Psoas muscle (tissue), 8 donors: Measurements from ENCODE around the gene FUS. TPM values are rescaled to one million over a fixed set of nuclear protein-coding genes. Genes with fewer than 3 reads are reported as not detected.
"Not testable (repeated sequence)": the region's sequence is repeated elsewhere in the genome, so short reads cannot be mapped to it uniquely, and the experiment has no call there.

Source experiments
- ATAC-seq, 4 donors: fragments of 200-7000 bp; cut with Tn5 transposase; one replicate each; pipeline ENCODE4 v1.9.1; 2020; ENCODE audit warnings: moderate library complexity in 3 of 4, mild to moderate bottlenecking in 2 of 4
- DNase-seq, 2 donors: peaks; one replicate each; pipeline ENCODE4 v3.0.0-alpha.2; 2020
- H3K27ac ChIP-seq: fragments of 200-600 bp; one replicate; pipeline ENCODE4 v1.8.0; 2022
- H3K27me3 ChIP-seq, 3 donors: fragments of 200-600 bp in 1 of 3; one replicate each; pipeline versions ENCODE4 v1.6.1 to v1.8.0; 2013 to 2022; ENCODE audit warnings: low read length in 2 of 3, mild to moderate bottlenecking in 2 of 3, moderate library complexity in 1 of 3; ENCODE audit not compliant: insufficient read depth in 3 of 3
- H3K36me3 ChIP-seq, 2 donors: fragments of 200-600 bp in 1 of 2; one replicate each; pipeline versions ENCODE4 v1.6.1 to v1.8.0; 2013 to 2022; ENCODE audit warnings: low read depth in 1 of 2, mild to moderate bottlenecking in 1 of 2, moderate library complexity in 1 of 2; ENCODE audit not compliant: insufficient read depth in 1 of 2
- H3K4me1 ChIP-seq: fragments of 200-600 bp; one replicate; pipeline ENCODE4 v1.8.0; 2022
- H3K4me3 ChIP-seq: fragments of 200-600 bp; one replicate; pipeline ENCODE4 v1.8.0; 2022; ENCODE audit warnings: mild to moderate bottlenecking
- H3K9me3 ChIP-seq: fragments of 200-600 bp; one replicate; pipeline ENCODE4 v1.8.0; 2022
- WGBS, 3 donors: extraction: QIAGEN DNeasy Blood & Tissue Kit; methylation state at CpG; one replicate each; pipeline versions ENCODE4 v1.1.6 to v1.1.7; 2013; 5-methylcytosine and 5-hydroxymethylcytosine counted together
- intact Hi-C, 2 donors: fragments of 100-400 bp; cut with DNase I; formaldehyde crosslinking; loops; one replicate each; pipeline versions ENCODE4 v1.11.0 to v1.14.2; 2022
- polyA plus RNA-seq, 3 donors: library from polyadenylated mRNA; stranded (reverse); fragments of 200-250 nt; gene quantifications; one replicate each; pipeline ENCODE4 v1.2.3, GENCODE V29; 2013
- total RNA-seq, 4 donors: library from RNA; stranded (reverse); fragmentation: NEBNext Ultra II Directional in 2 of 4; extraction: Animal tissue kit (Norgen Biotek cat#: 25700) in 2 of 4; gene quantifications; one replicate each; pipeline versions ENCODE4 v1.2.1 to v1.2.4, GENCODE V29; 2021 to 2023
- TF ChIP-seq, protein P1 (sequence below): fragments of 200-600 bp; IDR thresholded peaks from one replicate; pipeline ENCODE4 v1.8.0; 2022; ENCODE audit warnings: antibody characterized with exemption
- donor health status: healthy with polysubstance abuse.
- donor health status: DM: no; HTN: no; CAD: no; lungs with moderate emphysema.
- donor health status: Bipolar disorder and iron deficiency.
- donor health status: healthy.
- donor health status: DM: yes; HTN: yes; CAD: no.
- donor health status: DM: no; HTN: no; CAD: no.
- donor health status: DM: no; HTN: no; CAD: no.
- donor health status: DM: yes; HTN: yes; CAD: no.

FUS gene
- total and polyA plus RNA-seq, 7 donors, result 117 to 246 (median 159) TPM

DNA sequence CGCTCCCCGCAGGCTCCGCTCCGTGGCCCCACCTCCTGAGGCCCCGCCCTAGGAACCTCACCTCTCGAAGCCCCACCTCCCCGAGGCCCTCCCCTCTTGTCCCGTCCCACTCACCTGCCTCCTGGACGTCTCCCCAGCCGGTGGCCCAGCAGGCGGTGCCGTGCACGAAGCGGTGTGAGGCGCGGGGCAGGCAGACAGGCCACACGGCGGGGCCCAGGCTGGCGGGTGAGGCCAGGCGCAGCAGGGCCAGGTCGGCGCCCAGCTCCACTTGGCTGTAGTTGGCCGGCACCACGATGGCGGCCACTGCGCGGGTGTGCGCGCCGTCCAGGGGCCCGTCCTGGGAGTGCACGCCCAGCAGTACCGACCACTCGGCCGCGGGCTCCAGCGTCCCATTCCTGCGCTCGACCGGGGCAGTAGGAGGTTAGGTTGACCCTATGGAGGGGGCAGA, 31.6 kb upstream of the FUS start:
- no peak for DNase-seq
- intact Hi-C loops, result loop anchor here in 1 of 2 donors (5.0 kb wide), 1 partner anchor 161 kb away; the partner anchor contains the start of gene HSD3B7
- Histone ChIP-seq H3K36me3 (no peaks in the 10 kb centered on the region), H3K27ac (no peak overlapping the region), H3K4me3 (no peak overlapping the region), H3K27me3 (peaks cover 0 to 5% (median 5%) of the 10 kb centered on the region in 3 donors), H3K9me3 (no peaks in the 10 kb centered on the region), H3K4me1 (no peaks in the 10 kb centered on the region)
- ATAC-seq, result no peak
- TF ChIP-seq, protein P1, sequence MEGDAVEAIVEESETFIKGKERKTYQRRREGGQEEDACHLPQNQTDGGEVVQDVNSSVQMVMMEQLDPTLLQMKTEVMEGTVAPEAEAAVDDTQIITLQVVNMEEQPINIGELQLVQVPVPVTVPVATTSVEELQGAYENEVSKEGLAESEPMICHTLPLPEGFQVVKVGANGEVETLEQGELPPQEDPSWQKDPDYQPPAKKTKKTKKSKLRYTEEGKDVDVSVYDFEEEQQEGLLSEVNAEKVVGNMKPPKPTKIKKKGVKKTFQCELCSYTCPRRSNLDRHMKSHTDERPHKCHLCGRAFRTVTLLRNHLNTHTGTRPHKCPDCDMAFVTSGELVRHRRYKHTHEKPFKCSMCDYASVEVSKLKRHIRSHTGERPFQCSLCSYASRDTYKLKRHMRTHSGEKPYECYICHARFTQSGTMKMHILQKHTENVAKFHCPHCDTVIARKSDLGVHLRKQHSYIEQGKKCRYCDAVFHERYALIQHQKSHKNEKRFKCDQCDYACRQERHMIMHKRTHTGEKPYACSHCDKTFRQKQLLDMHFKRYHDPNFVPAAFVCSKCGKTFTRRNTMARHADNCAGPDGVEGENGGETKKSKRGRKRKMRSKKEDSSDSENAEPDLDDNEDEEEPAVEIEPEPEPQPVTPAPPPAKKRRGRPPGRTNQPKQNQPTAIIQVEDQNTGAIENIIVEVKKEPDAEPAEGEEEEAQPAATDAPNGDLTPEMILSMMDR, result no peak
- WGBS, 3 donors, result 16 to 24% (median 17%) methylated on average over 36 to 40 of the region's 40 CpGs

DNA sequence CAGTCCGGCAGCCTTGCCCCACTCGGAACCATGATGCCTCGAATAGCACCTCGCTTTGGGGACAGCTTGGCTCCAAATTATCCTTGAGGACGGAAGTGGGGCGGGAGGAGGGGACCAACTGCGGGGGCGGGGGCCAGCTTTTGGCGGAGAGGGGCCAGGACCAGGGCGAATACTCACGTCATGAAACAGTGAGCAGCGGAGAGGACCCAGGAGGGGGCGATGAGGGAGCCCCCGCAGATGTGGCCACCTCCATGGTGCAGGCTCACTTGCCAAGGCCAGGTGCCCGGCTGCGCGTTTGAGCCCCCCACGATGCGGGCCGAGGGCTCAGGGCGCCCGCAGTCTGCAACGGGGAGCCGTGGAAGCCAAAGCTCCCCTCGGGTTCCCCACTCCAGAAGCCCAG, 31.0 kb upstream of the FUS start:
- ATAC-seq, result no peak
- intact Hi-C loops, result loop anchor here in 1 of 2 donors (5.0 kb wide), 1 partner anchor 162 kb away; the partner anchor contains the start of gene HSD3B7
- no peak for DNase-seq
- TF ChIP-seq, protein P1, result no peak
- Histone ChIP-seq H3K36me3 (no peaks in the 10 kb centered on the region), H3K27ac (no peak overlapping the region), H3K27me3 (peaks cover 0 to 5% (median 5%) of the 10 kb centered on the region in 3 donors), H3K9me3 (no peaks in the 10 kb centered on the region), H3K4me1 (no peaks in the 10 kb centered on the region), H3K4me3 (no peak overlapping the region)
- WGBS, 3 donors, result 73 to 81% (median 76%) methylated on average over 24 to 25 of the region's 25 CpGs

DNA sequence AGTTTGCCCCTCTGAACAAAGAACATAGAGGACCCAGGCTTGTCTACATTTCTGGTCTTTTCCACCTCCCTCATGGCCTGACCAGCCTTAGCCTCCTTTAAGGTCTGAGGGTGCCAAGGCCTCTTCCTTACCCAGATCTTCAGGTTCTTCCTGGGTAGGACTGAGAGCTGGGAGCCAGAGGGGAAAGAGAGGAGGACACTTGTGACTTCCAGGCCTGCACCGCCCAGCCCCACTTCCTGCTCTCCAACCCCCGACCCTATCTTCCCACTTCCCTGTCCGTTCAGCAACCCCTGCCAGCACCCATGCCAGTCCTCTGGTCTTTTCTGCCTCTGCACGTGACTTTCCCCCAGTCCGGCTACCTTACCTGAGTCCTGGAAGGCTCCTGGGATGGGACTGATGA, 30.6 kb upstream of the FUS start:
- DNase-seq (no peak), ATAC-seq (peak in 2 of 4 donors; percentile 22 to 26)
- Histone ChIP-seq H3K27ac (no peak overlapping the region), H3K27me3 (peaks cover 0 to 5% (median 5%) of the 10 kb centered on the region in 3 donors), H3K9me3 (no peaks in the 10 kb centered on the region), H3K4me3 (no peak overlapping the region), H3K36me3 (no peaks in the 10 kb centered on the region), H3K4me1 (no peaks in the 10 kb centered on the region)
- TF ChIP-seq, protein P1, result no peak
- intact Hi-C loops, result loop anchor here in 1 of 2 donors (5.0 kb wide), 1 partner anchor 162 kb away; the partner anchor contains the start of gene HSD3B7
- 74 to 87% (median 80%) methylated on average over 5 of the region's 5 CpGs for WGBS, 3 donors

DNA sequence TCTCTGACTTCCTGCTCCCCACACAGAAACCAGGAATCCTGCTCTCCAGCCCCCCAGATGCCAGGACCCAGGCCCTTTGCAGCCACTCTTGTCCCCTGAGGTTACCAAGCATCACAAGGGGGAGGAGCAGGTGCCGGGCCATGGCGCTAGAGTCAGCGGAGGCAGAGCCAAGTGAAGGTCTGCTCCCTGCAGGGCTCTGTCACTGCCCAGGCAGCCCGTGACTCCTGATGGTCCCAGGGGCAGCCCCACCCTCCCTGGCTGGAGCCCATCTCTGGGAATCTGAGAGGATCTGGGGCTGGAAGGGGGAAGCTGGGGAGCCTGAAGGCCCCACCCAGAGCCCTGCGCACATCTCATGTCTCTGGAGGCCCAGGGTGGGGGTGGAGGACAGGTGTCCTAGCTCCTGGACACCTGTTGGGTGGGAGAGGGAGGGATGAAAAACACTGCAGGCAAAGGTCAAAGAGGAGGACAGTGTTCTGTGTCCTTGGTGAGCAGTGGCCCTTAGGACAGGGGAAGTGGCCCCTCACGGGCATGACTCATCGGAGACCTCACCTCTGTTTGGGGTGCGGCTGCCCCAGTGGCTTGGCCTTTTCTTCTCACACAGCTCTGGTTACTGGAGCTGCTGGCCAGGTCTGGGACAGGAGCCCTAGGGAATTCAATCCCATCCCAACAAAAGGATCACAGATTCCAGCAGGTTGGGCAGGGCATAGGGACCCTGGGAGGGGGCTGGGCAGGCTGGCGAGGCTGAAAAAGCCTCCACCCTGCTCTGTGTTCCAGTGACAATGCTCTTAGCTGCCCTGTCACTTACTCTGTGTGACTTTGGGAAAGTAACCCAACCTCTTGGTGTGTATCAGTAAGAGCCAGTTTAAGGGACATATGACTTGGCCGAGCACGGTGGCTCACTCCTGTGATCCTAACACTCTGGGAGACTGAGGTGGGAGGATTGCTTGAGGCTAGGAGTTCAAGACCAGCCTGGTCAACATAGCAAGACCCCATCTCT, 29.7 kb upstream of the FUS start, which contains the start of gene PRSS36:
TSS of gene PRSS36 (minus strand) at position 173 of the 997 bp plus-strand sequence. CDS start at position 142, 31 bp downstream.
- Histone ChIP-seq H3K9me3 (no peaks in the 10 kb centered on the region), H3K4me1 (no peaks in the 10 kb centered on the region), H3K36me3 (no peaks in the 10 kb centered on the region), H3K4me3 (no peak within 1 kb of the TSS), H3K27ac (no peak within 1 kb of the TSS), H3K27me3 (peaks cover 0 to 5% (median 5%) of the 10 kb centered on the region in 3 donors)
- intact Hi-C loops, result loop anchor here in 1 of 2 donors (5.0 kb wide), 1 partner anchor 163 kb away; the partner anchor contains the start of gene HSD3B7
- 53 to 57% (median 56%) methylated on average over 9 to 11 of the region's 11 CpGs for WGBS, 3 donors
- DNase-seq, result no peak
- TF ChIP-seq, protein P1, result no peak
- ATAC-seq, result peak in 3 of 4 donors; percentile 26 to 45 (median 36)

DNA sequence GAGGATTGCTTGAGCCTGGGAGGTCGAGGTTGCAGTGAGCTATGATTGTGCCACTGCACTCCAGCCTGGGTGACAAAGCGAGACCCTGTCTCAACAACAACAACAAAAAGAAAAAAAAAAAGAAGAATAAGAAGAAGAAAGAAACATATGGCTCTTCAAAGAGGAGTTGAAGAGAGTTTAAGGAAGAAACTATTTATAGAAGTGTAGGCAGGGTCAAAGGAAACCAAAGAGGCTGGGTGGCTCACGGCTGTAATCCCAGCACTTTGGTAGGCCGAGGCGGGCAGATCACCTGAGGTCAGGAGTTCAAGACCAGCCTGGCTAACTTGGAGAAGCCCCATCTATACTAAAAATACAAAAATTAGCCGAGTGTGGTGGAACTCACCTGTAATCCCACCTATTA, 29.0 kb upstream of the FUS start:
- H3K9me3 ChIP-seq, H3K4me1 ChIP-seq, H3K4me3 ChIP-seq, H3K27ac ChIP-seq, intact Hi-C loops, DNase-seq, H3K36me3 ChIP-seq, H3K27me3 ChIP-seq, ATAC-seq: not testable (repeated sequence)
- WGBS, 3 donors, result 63 to 73% (median 63%) methylated on average over 6 of the region's 6 CpGs
